Superior temporal gyrus (tissue), 1 donor: Measurements from ENCODE around the gene SEC61B.
A peak's percentile ranks its signal among the peaks of the same experiment; 100 is the strongest.

Experiments used
- DNase-seq: peaks from one replicate; pipeline ENCODE4 v3.0.0-alpha.2; 2016; ENCODE audit errors: extremely low spot score

Gene SEC61B

DNA sequence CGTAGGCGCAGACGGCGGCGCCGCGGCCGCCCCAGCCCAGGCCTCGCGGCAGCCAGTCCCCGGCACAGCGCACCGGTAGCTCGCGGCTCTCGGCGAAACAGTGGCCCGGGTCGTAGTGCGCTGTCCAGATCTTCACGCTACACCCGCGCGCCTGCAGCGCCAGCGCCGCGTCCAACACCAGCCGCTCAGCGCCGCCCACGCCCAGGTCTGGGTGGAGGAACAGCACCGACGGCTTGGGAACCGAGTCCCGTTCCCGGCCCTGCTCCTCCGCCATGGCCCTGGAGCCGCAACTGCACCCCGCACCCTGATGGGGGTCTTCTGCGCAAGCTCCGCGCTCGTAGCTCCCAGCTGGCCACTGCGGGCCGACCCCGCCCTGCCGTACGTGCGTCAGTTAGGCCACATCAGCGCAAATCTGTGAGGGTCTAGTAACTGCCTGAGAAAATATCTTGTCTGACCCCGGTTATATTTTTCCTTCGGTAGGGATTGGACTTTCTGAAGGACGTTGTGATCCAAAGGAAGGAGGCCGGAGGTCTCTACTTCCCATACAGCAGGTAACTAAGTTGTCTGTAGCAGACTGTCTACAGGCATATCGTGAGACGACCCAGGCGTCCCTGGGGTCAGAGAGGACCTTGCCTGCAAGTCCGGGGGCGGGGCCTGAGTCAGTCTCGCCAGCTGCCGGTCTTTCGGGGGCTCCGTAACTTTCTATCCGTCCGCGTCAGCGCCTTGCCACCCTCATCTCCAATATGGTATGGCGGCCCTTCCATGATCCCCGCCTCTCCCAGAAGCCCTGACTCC lies at the start of gene SEC61B, which contains the start of gene ALG2:
Gene SEC61B (plus strand): TSS at position 662 of the 795 bp plus-strand sequence. CDS start 82 bp downstream, at position 744.
Gene ALG2 (minus strand): TSS at position 322 of the 795 bp plus-strand sequence. CDS start 48 bp downstream, at position 274.
- peak; percentile 95 for DNase-seq

DNA sequence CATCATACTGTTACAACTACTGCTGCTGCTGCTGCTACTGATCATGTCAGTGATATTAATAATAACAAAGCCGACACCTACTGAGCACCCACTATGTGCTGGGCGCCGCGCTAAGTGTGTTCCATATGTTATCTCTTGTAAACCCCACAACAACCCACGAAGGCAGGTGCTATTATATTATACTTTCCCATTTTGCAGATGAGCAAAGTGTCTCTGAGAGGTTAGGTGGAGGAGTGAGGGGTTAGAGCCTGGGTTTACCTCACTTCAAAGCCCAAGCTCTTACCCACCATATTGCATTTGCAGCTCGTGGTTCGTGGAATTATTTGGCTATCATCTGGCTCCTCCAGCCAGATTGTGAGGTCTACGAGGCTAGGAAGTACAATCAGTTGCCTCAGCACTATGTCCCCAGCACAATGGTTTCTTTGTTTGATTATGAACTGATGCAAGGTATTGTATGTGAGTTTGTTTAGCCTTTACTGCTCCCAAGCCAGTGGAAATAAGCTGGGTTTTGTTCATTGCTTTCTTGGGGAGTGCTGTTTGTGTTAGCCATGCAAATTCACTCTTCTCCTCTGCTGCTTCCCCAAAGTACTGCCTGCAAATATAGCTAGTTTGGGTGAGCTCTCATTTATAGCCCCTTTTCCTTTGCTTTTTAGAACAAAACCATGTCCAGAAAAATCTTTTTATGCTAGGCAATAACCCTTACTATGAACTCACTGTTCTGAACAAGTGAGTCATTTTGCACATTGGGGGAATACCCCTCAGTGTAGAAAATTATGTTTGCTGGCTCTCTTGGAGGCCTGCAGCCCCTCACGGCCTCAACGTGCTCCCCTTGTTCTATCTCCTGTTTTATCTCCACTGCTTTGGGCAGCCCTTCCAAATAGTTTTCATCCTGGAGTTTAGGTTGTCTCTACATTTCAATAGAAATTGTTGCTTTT lies 48.2 kb upstream of the SEC61B start:
- peak; percentile 70 for DNase-seq

DNA sequence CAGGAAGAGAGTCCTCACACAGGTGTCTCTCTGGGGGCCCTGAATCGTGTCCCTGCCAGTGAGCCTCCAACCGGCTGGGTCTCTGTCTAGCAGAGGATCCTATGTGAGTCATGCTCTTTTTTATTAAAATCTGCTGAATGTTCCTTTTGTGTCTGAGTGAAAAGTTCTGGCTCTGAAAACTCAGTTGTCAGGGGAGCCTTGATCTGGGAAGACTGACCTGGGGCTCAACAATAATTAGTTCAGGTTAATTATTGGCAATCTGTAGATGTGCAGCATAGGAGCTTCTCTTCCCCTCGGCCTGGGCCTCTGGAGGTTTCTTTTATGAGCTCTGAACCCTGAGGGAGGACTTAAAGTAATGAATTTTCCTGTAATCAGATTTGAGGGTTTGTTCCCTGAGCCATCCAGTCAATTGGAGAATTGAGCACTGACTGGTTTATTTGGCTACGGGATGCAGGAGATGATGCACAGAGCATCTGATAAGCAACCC lies 45.5 kb upstream of the SEC61B start:
- DNase-seq = no peak

DNA sequence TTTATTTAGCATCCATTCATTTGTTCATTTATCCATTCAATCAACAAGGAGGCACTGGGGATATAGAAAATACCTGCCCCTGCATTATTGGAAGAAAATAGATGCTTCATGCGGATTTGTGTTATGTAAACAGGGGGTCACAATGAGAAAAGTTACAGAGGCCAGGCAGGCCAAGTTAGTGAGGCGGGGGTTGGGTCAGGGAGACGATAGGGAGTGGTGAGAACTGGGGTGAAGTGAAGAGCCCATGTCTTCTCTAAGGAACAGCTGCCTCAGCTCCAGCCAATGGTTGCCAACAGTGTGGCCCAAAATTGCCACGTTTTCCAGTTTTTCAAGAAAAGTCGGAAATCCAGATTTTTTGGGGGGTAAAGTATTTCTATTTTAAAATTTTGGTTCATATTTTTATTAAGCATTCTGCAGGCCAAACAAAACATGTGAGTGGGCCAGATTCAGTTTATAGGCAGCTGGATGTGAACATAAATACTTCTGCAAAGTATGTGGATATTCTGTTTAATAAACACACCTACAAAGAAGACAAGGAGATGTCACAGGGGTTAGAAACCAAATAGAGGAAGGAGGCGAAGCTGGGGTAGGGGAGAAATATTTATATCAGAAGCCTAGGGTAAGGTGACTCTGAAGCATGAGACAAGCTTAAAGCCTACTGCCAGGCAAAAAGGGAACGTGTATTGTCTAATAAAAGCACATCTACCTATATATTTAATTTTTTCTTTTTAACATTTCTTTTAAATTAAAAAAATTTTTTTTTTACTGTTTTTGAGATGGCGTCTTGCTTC lies 44.3 kb upstream of the SEC61B start:
- no peak for DNase-seq

DNA sequence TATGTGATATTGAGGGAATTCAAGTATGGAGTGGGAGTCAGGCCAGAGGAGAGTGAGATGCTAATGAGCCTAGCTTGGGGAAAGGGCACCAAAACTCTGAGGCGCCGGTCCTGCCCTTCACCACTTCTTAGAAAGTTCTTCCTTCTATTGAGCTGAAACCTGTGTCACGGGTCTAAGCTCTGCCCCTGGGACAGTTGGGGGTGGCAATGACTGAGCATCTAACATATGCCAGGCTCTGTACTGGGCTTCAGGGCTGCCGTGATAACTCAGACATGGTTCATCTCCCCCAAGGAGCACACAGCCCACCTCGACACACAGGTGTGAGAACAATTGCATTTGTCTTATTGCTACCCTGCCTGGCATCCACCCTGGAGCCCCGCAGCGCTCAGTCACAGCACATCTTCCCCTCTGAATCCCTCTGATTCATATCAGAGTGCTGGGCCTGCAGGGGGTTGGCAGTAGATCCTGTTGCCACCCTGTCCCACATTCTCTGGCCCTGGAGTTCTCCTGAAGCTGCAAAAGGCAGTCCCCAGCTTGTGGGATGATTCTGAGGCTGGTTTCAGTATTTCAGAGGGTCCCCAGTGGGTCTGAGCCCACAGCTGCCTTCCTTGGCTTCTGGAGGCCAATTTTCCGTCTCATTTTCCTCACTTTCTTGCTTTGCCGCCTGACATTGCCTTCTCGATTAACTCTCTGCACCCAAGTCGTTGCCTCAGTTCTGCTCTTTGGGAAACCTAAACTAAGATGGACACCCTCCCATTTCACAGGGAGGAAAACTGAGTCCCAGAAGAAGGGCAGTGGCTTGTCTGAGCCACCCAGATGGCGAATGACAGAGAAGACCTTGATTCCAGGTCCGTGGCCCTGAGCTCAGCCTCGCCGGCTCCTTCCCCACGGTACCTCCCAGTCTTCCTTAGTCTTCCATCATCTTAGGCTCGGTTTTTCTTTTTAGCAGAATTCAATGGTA lies 42.9 kb upstream of the SEC61B start:
- DNase-seq = no peak

DNA sequence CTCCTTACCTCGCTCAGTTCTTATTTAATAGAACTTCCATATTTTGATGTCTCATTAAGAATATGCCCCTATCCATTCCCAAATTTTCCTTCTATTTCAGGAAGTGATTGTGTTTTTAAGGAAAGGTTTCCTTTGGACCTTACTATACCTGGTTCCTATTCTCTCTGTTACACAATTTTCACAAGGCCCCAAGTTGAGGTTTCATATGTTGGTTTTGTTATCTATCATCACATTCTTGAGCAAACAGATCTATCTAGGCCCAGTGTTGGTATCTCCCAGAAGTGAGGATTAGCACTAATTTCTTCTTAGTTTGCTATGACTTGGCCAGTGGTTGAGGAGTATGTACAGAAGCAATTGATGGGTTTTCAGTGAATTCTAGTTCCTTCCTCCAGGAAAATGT lies 41.9 kb upstream of the SEC61B start:
- no peak for DNase-seq

DNA sequence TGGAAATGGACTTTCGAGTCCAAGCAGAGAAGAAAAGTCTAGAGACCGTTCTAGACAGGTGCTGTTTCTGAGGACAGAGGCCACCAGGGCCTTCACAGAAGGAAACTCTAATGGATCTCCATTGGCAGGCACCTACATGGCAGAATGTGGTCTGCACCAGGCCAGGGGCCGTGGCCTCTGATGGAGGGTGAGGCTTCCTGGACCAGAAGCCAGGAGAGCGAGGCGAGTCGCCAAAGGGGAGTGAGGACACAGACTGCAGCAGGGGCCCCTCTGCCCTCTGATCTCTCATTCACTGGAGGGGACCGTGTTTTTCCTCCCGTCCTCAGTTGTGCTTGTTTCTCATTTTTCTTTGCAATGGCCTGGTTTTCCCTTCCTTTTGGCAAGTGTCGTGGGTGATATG lies 41.4 kb upstream of the SEC61B start:
- DNase-seq = no peak

DNA sequence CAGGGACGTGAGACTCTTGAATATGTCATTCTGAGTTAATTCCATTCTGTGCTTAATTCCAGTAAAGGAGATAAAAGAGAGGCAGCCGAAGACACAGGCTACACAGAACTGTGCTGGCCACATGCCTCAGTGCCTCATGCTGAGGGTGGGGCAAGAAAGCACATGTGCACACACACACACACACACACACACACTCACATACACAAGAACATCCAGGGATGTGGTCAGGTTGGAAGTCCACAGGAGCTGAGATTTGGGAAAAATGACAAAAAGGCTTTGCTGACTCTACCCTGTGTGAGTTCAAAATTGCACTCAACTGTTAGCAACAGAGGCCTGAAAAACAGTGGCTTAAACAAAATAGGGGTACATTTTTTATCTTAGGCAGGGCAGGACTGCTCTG lies 40.9 kb upstream of the SEC61B start:
- DNase-seq = no peak

DNA sequence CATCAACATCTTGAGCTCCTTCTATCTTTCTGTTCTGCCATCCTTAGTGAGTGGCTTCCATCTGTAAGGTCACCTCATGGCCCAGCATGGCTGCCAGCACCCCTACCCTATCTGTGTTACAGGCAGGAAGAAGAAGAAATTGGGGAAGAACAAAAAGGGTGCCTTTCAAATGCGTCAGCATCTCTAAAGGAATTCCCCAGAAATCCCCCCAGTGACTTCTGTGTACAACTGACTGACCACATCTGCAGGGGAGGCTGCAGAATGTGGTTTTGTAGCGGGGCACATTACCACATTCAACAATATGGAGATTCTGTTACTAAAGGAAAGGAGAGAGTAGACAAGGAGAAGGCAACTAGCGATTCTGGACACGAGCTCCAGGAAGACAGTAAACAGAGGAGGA lies 40.5 kb upstream of the SEC61B start:
- DNase-seq = no peak

DNA sequence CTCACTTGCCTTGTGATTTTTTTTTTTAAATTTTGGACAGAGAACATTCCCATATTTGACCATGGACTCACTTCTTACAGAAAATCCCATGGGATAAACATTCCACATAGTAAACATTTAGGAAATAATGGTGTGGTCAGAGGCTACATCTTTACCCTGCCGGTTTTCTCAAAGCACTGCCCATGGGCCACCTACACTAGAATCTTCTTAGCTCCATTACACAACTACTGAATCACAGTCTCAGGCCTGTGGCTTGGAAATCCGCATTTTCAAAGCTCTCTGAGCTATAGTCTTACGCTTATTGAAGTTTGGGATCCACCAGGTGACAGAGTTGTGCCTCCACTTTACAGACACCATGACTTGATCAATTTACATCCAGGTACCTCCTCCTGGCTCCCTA lies 39.7 kb upstream of the SEC61B start:
- DNase-seq = no peak

DNA sequence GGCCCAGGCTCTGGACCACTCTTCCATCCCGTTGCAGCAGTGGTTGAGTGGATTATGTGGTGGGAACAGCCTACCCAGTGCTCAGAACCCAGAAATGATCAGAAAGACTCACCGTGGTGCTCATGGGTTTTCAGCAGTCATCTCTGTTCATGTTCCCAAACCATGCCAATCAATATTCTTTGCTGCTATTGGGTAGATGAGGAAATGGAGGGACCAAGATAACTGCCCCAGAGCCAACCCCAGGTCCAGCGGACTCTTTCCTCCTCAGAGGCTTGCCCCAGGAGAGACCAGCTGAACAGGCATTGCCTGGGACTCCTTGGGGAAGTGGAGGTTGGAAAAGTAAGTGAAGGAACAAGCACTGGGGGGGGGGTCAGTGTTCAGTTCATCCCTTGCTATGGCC lies 38.5 kb upstream of the SEC61B start:
- no peak for DNase-seq

DNA sequence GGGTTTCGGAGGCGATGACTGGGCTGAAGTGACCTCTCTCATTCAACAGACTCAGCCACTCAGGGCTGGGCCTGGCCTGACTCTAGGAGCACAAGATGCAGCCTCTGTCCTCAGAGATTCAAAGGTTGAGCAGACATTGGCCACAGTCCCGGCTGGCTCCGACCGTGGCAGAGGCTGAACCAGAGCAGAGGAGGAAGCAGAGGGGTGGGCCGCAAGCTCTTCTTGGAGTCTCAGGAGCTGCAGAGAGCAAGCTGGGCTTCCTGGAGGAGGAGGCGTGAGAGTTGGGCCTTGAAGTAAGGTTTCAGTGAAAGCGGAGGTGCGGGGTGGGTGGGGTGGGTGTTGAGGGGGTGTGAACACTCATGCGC lies 38.0 kb upstream of the SEC61B start:
- DNase-seq = no peak

DNA sequence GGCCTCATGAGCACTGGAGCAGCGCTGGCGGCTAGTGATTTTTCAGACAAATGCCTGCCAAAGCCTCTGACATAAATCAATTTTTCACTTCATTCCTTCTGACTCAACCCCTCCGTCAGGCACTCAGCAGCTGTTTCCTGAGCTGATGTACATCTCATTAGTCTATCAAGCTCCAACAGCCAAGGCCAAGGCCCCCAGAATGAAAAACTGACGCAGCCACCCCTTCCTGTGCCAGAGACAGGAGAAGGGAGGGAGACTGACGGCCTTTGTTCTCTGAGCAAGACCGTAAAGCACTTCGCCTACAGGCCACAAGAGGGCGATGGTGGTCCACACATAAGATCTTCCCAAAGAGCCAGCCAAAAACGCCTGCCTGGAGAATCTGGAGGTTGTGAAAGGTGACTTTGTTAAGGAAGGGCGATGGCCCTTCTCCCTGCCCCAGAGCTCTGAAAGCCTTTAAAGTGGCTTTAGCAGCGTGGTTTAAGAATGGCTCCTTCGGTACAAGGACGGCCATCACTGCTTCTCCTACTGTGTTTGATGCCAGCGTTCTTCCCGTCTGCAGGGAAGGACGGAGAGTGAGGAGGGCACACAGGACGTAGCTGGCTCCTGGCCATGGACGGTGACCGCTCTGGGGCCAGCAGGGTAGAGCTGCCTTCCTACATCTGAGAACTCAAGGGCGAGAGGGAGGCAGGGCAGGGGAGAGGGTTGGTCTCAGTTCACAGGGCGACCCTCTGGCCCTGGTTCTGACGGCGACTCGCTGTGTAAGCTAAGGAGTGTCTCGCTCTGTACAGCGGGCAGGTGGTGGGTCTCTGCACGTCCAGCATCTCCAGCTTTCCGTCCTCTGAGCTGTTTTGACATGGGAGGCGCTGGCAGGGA lies 37.4 kb upstream of the SEC61B start:
- DNase-seq = peak; percentile 97

DNA sequence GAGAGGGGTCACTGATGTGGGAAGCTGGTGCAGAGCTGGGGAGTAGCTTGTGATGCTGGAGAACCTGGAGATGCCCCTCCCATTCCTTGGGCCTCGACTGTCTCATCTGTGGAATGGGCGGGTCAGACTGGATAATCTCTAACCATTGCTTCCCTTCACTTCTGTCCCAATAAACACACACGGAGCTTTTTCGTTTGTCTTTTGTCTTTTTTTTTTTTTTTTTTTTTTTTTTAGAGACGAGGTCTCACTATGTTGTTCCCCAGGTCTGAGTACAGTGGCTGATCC lies 36.8 kb upstream of the SEC61B start:
- DNase-seq = no peak

DNA sequence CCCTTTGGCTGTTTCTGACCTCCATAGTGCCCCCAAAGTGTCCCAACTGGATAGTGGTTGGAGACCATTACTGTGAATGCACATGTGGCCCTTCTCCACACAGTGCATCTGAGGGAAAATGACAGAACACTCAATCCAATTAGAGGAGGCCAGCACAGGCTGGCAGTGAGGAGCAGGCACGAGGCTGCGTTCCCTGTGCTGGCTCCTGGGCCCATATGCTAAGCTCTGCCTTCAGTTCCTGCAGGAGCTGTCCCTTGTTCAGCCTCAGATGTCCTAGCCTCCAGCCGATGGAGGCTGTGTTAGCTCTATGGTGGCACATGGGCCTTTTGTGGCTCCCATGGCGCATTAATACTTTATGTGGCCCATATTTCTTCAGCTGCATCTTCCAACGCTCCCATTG lies 36.1 kb upstream of the SEC61B start:
- no peak for DNase-seq

DNA sequence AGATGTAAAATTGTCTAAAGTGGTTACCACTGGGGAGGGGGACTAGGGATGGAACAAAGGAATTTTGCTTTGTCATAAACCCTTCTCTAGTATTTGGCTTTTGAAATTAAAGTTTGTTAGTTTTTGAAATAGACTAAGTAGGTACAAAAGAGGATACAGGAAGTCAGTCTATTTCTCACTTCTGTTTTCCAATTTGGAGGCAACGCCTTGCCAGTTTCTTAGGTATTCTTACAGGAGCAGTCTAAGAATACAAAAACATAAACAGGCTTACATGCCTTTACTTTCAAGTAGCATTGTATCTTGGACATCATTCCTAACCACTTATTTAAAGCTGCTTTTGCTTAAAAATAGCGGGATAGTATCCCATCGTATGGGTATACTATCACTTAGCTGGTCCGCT lies 34.8 kb upstream of the SEC61B start:
- no peak for DNase-seq

DNA sequence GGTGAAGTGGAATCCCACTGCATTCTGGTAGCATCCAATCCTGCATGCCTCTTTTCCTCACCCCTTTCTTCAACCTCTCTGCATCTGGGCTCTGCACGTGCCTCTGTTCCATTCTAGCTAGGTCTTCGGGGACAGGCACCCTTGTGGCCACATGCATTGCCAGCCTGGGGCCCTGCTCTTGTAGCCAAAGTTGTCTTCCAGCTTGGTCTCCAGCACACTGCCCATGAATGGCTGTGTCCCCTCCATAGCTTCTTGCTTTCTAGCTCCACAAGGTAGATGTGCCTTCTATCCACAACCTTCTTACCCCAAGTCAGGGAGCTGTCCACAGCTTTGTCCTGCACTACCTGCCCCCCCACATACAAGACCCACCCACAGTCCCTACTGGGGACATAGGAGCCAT lies 32.9 kb upstream of the SEC61B start:
- DNase-seq = no peak

DNA sequence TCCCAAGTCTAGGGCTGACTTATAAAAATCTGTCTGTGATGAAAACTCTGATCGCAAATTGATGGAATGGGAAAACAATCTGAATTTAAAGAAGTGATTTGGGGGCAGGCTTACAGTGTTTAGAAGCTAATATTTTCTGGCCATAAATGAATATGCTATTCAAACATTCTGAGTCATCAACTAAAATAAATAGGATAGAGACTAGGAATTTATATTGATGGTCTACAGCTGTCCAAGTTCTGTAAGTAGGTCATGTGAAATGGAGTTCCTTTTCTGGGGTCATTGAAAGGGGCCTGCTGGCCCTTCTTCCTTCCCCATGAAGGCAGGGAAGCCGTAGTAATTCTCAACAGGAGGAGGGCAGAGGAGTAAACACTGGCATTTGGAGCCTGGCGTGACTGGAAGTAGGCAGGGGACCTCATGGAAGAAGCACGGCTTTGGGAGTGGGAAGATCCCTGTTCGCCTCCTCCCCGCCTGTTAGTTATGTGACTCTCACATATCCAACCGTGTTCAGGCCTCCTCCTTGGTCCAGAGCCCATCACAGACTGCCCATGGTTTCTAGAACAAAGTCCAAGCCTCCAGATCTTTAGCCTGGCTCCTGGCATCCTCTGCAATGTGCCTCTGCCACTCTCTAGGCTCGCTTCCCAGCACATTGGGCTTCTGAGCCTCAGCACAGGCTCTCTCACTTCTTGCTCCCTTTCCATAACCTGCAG lies 32.0 kb upstream of the SEC61B start:
- DNase-seq = no peak

DNA sequence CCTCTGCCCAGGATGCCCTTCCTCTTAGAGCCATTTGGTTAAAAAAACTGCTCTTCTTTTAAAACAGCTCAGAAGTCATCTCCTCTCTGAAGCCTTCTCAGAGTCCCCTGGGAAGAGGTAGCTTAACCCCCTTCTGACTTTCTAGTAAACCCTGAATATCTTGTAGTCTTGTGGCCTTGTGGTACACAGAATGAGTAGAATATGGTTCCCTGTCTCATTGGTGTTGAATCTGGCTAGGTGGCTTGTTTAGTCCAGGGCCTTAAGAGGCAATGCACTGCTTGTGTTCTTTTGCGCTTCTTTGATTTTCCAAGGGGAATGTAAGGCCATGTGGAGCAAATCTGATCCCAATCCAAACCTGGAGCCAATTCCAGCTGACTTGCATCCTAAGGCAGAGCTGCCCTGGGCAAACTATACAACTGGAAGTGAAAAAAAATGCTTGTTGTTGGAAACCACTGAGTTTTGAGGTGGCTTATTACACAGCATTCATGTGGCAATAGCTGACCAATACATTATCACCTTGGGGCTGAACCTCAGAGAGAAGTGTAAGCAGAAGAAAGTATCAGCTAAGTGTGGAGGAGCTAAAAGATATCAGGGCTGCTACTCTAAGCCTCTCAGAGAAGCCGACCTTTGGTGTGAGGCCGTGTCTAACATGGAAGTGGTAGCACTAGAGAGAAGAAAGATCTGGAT lies 31.3 kb upstream of the SEC61B start:
- DNase-seq = no peak
